ENCODE measurements around the gene CAPN12.

CAPN12 gene

GRCh38 chr19:38730470-38730730 is 13.9 kb downstream of the CAPN12 start:
- H3K4me3 ChIP-seq (ENCODE audit: control insufficient read depth, low read depth, low read length): no peak overlapping the region
- TF ChIP-seq CTCF (IDR thresholded peaks at IDR 0.05; ENCODE audit: control insufficient read depth, insufficient read depth, low read depth, low read length, missing control alignments): no peak
- DNase-seq (ENCODE audit: low read depth): no peak

GRCh38 chr19:38729653-38730469 is 14.4 kb downstream of the CAPN12 start:
- DNase-seq (ENCODE audit: low read depth): no peak
- H3K4me3 ChIP-seq (ENCODE audit: control insufficient read depth, low read depth, low read length): no peak overlapping the region

GRCh38 chr19:38728752-38729541 is 15.3 kb downstream of the CAPN12 start:
- no peak overlapping the region for H3K4me3 ChIP-seq (ENCODE audit: control insufficient read depth, low read depth, low read length)
- TF ChIP-seq CTCF (IDR thresholded peaks at IDR 0.05; ENCODE audit: control insufficient read depth, insufficient read depth, low read depth, low read length, missing control alignments): no peak
- DNase-seq (ENCODE audit: low read depth): no peak

More at GRCh38 chr19:38729653-38730469, 14.4 kb downstream of the CAPN12 start:
- TF ChIP-seq CTCF (IDR thresholded peaks at IDR 0.05; ENCODE audit: control insufficient read depth, insufficient read depth, low read depth, low read length, missing control alignments): peak; percentile 86

GRCh38 chr19:38727868-38728660 is 16.2 kb downstream of the CAPN12 start:
- H3K4me3 ChIP-seq (ENCODE audit: control insufficient read depth, low read depth, low read length): no peak overlapping the region
- DNase-seq (ENCODE audit: low read depth): no peak
- no peak for TF ChIP-seq CTCF (IDR thresholded peaks at IDR 0.05; ENCODE audit: control insufficient read depth, insufficient read depth, low read depth, low read length, missing control alignments)

GRCh38 chr19:38727306-38727867 is 16.9 kb downstream of the CAPN12 start:
- H3K4me3 ChIP-seq (ENCODE audit: control insufficient read depth, low read depth, low read length): no peak overlapping the region
- no peak for DNase-seq (ENCODE audit: low read depth)
- no peak for TF ChIP-seq CTCF (IDR thresholded peaks at IDR 0.05; ENCODE audit: control insufficient read depth, insufficient read depth, low read depth, low read length, missing control alignments)

- no peak overlapping the region for H3K4me3 ChIP-seq (ENCODE audit: control insufficient read depth, low read depth, low read length)
- TF ChIP-seq CTCF (IDR thresholded peaks at IDR 0.05; ENCODE audit: control insufficient read depth, insufficient read depth, low read depth, low read length, missing control alignments): no peak
- DNase-seq (ENCODE audit: low read depth): no peak
Observed at GRCh38 chr19:38726761-38727301, 17.4 kb downstream of the CAPN12 start.
